Endothelial cell of umbilical vein (primary cell): ENCODE measurements around the gene FAM163A. TPM values are rescaled to one million over a fixed set of nuclear protein-coding genes. Genes with fewer than 3 reads are reported as not detected.

Experiments used
- BruUV-seq: library from RNA; stranded (reverse); fragments of 400-500 nt; replicated peaks from 2 replicates; lab custom pipeline; 2021; lab: Mats Ljungman, UMichigan
- CTCF ChIA-PET: fragments of 300-600, 350-600 bp; sonication (Branson Sonifier 250); formaldehyde crosslinking; loops from one replicate; lab custom pipeline; 2021; ENCODE audit warnings: antibody characterized with exemption, inconsistent platforms; lab: Charles Lee
- POLR2A ChIA-PET: fragments of 300-600, 350-600 bp; sonication (Branson Sonifier 250); formaldehyde crosslinking; loops from one replicate; lab custom pipeline; 2021; ENCODE audit warnings: antibody characterized with exemption, inconsistent platforms; lab: Charles Lee
- DNase-seq: peaks from one replicate; pipeline ENCODE4 v3.0.0-alpha.2; 2011; ENCODE audit warnings: low read depth, low spot score
- FAIRE-seq: peaks from 2 replicates; lab custom pipeline; 2011; peaks lifted over from hg19 to GRCh38; lab: Jason Lieb, UNC
- H2AFZ ChIP-seq: 2 replicates; pipeline ENCODE4 v1.6.0; 2012; ENCODE audit warnings: low read depth, low read length, control low read depth, inconsistent platforms
- H3K27ac ChIP-seq: 2 replicates; pipeline ENCODE4 v1.5.1; 2011; ENCODE audit warnings: low read depth, mild to moderate bottlenecking, control low read depth, low read length, moderate library complexity; ENCODE audit not compliant: insufficient read depth
- H3K27me3 ChIP-seq, 2 experiments: 2 replicates each; pipeline versions ENCODE4 v1.6.0 to v1.6.1; 2011; ENCODE audit warnings: low read length in 2 of 2, mixed read lengths in 1 of 2; ENCODE audit not compliant: control insufficient read depth in 2 of 2, insufficient read depth in 2 of 2
- H3K36me3 ChIP-seq, 2 experiments: 2 replicates in 1 of 2; 3 replicates in 1 of 2; pipeline ENCODE4 v1.5.1; 2011; ENCODE audit warnings: low read length in 2 of 2, mild to moderate bottlenecking in 1 of 2, moderate library complexity in 1 of 2; ENCODE audit not compliant: control insufficient read depth in 2 of 2, insufficient read depth in 2 of 2; ENCODE audit errors: extremely low read depth in 1 of 2
- H3K4me1 ChIP-seq: 3 replicates; pipeline ENCODE4 v1.5.1; 2011; ENCODE audit warnings: mild to moderate bottlenecking, low read length; ENCODE audit not compliant: control insufficient read depth, insufficient read depth; ENCODE audit errors: extremely low read depth
- H3K4me2 ChIP-seq: 2 replicates; pipeline ENCODE4 v1.6.1; 2011; ENCODE audit warnings: low read length, control low read depth, mixed read lengths; ENCODE audit not compliant: insufficient read depth
- H3K4me3 ChIP-seq, 3 experiments: fragments of 200-600 bp in 1 of 3; sonication (generic), shearing (Covaris generic) in 1 of 3; replicated peaks in 1 of 3; 2 replicates each; pipeline ENCODE4 v1.5.1; 2011 to 2016; ENCODE audit warnings: control low read depth in 3 of 3, low read length in 3 of 3, mild to moderate bottlenecking in 2 of 3, inconsistent platforms in 1 of 3, low read depth in 1 of 3, moderate library complexity in 1 of 3; ENCODE audit not compliant: insufficient read depth in 1 of 3
- H3K79me2 ChIP-seq: 2 replicates; pipeline ENCODE4 v1.6.0; 2012; ENCODE audit warnings: low read length, inconsistent platforms; ENCODE audit not compliant: control insufficient read depth, insufficient read depth
- H3K9ac ChIP-seq: replicated peaks from 2 replicates; pipeline ENCODE3; 2011; ENCODE audit warnings: low read length, control low read depth; ENCODE audit not compliant: insufficient read depth; ENCODE audit errors: extremely low read depth
- H3K9me1 ChIP-seq: replicated peaks from 3 replicates; pipeline ENCODE4 v1.6.0; 2011; ENCODE audit warnings: mild to moderate bottlenecking, low read length; ENCODE audit not compliant: control insufficient read depth, insufficient read depth; ENCODE audit errors: extremely low read depth
- H3K9me3 ChIP-seq: replicated peaks from 2 replicates; pipeline ENCODE4 v1.5.1; 2012; ENCODE audit warnings: low read length, inconsistent platforms; ENCODE audit not compliant: control insufficient read depth, insufficient read depth
- H4K20me1 ChIP-seq: replicated peaks from 2 replicates; pipeline ENCODE3; 2011; ENCODE audit warnings: mild to moderate bottlenecking, low read length; ENCODE audit not compliant: control insufficient read depth, insufficient read depth; ENCODE audit errors: extremely low read depth
- EZH2 ChIP-seq: IDR thresholded peaks from 2 replicates; pipeline ENCODE4 v1.6.1; 2012; ENCODE audit warnings: borderline replicate concordance, low read depth, mild to moderate bottlenecking, moderate library complexity, low read length, inconsistent platforms; ENCODE audit not compliant: severe bottlenecking
- FOS ChIP-seq: IDR thresholded peaks from 2 replicates; pipeline ENCODE4 v1.6.1; 2011; ENCODE audit warnings: mild to moderate bottlenecking, low read length, moderate library complexity, borderline replicate concordance; ENCODE audit not compliant: insufficient read depth
- GATA2 ChIP-seq: IDR thresholded peaks from 2 replicates; pipeline ENCODE4 v1.7.0; 2011; ENCODE audit warnings: low read depth, mild to moderate bottlenecking, moderate library complexity, mixed read lengths, low read length; ENCODE audit not compliant: insufficient read length, insufficient read depth
- JUN ChIP-seq: IDR thresholded peaks from 2 replicates; pipeline ENCODE4 v1.6.1; 2011; ENCODE audit warnings: borderline replicate concordance, low read depth; ENCODE audit not compliant: insufficient read length, insufficient read depth
- MYC ChIP-seq: IDR thresholded peaks from one replicate; pipeline ENCODE4 v1.6.1; 2011; ENCODE audit warnings: mild to moderate bottlenecking, low read depth, low read length
- POLR2A ChIP-seq: IDR thresholded peaks from 2 replicates; pipeline ENCODE4 v1.6.1; 2012; ENCODE audit warnings: low read depth, mild to moderate bottlenecking, control low read depth, low read length
- POLR2AphosphoS5 ChIP-seq: IDR thresholded peaks from 2 replicates; pipeline ENCODE4 v1.6.1; 2012; ENCODE audit warnings: low read depth, mild to moderate bottlenecking, control low read depth, low read length, moderate library complexity; ENCODE audit not compliant: insufficient read depth
- dilution Hi-C: fragments of 300-500 bp; cut with MboI; formaldehyde crosslinking; loops from one replicate; pipeline ENCODE4 v1.15.0; 2019; ENCODE audit warnings: low sequenced_read_pairs; ENCODE audit not compliant: extremely low pct_ligation_motif_present
- intact Hi-C: fragments of 100-400 bp; cut with micrococcal nuclease; formaldehyde crosslinking; loops from one replicate; pipeline ENCODE4 v1.10.0; 2022
- polyA plus RNA-seq, 4 experiments: library from polyadenylated mRNA; depleted of rRNA in 3 of 4; stranded (reverse) in 3 of 4; unstranded in 1 of 4; fragments of >200 nt; gene quantifications; 2 replicates each; pipeline versions ENCODE4 v1.2.1 to v1.2.3, GENCODE V29; 2011 to 2012; ENCODE audit warnings: missing spikeins in 1 of 4
- total RNA-seq: library from RNA; stranded (reverse); gene quantifications from 2 replicates; pipeline ENCODE4 v1.2.3, GENCODE V29; 2021
- TF ChIP-seq, protein P1 (sequence below), 2 donors: IDR thresholded peaks; 1 replicate in 1 of 2; 2 replicates in 1 of 2; pipeline ENCODE4 v1.5.1; 2011; ENCODE audit warnings: low read length in 2 of 2, mild to moderate bottlenecking in 2 of 2, moderate library complexity in 2 of 2, control low read depth in 1 of 2, inconsistent platforms in 1 of 2, low read depth in 1 of 2; ENCODE audit not compliant: insufficient read depth in 1 of 2; ENCODE audit errors: extremely low read depth in 1 of 2
- TF ChIP-seq, protein P2 (sequence below): IDR thresholded peaks from 2 replicates; pipeline ENCODE4 v1.6.1; 2011; ENCODE audit not compliant: insufficient read depth, insufficient read length

FAM163A gene
- total and polyA plus RNA-seq, 2 donors (not counting 3 experiments of a cell fraction or from before 2014, with no cell fraction given): not detected

DNA sequence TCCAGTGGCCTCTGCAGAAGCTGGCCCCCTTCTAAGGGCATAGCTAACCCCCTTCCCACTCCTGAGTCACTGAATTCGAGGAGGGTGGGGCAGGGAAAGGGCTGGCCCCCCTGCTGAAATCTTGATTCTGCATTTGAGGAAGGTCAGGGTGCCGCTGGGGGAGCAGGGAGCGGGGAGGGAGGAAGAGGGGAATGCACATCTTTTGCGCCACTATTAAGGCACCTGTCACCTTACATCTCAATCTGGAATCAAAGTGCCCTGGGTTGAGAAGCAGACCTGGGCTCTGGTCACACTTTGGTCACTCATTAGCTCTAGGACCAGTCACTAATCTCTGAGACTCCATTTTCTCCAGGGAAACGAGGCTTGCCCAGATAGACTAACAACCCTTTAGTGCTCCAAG is 72.5 kb downstream of the FAM163A start:
- no peak for FAIRE-seq
- intact Hi-C loops (loop anchor here (1.0 to 10.0 kb wide), 3 partner anchors 23 to 363 kb away; partner anchors contain the start of gene TDRD5), dilution Hi-C loops (no loop called here)
- Histone ChIP-seq H3K36me3 (no peaks in the 10 kb centered on the region), H3K4me1 (peaks cover 20% of the 10 kb centered on the region), H2AFZ (peak overlapping the region; percentile 98), H3K9ac (peak overlapping the region; percentile 71), H3K4me3 (peak overlapping the region in 1 of 3 experiments; percentile 67), H3K9me1 (no peaks in the 10 kb centered on the region), H3K27ac (peak overlapping the region; percentile 51), H3K79me2 (no peaks in the 10 kb centered on the region), H4K20me1 (no peaks in the 10 kb centered on the region), H3K9me3 (no peaks in the 10 kb centered on the region), H3K27me3 (peaks cover 2 to 11% of the 10 kb centered on the region in 2 experiments), H3K4me2 (peak overlapping the region; percentile 92)
- BruUV-seq: no TSS peak
- CTCF ChIA-PET: interaction anchor here (0.8 to 20.1 kb wide), 28 partner anchors 10 to 734 kb away, joined by 3 to 1591 read pairs (median 8); partner anchors contain the start of genes TOR1AIP2 and TOR3A
- TF ChIP-seq GATA2: no peak
- no peak for TF ChIP-seq FOS
- TF ChIP-seq POLR2AphosphoS5: no peak
- TF ChIP-seq, protein P1, sequence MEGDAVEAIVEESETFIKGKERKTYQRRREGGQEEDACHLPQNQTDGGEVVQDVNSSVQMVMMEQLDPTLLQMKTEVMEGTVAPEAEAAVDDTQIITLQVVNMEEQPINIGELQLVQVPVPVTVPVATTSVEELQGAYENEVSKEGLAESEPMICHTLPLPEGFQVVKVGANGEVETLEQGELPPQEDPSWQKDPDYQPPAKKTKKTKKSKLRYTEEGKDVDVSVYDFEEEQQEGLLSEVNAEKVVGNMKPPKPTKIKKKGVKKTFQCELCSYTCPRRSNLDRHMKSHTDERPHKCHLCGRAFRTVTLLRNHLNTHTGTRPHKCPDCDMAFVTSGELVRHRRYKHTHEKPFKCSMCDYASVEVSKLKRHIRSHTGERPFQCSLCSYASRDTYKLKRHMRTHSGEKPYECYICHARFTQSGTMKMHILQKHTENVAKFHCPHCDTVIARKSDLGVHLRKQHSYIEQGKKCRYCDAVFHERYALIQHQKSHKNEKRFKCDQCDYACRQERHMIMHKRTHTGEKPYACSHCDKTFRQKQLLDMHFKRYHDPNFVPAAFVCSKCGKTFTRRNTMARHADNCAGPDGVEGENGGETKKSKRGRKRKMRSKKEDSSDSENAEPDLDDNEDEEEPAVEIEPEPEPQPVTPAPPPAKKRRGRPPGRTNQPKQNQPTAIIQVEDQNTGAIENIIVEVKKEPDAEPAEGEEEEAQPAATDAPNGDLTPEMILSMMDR (IDR thresholded peaks at IDR 0.05; ENCODE audit: extremely low read depth in 1 of 2, insufficient read depth in 1 of 2, low read depth in 1 of 2, low read length in 2 of 2): no peak
- TF ChIP-seq POLR2A: no peak
- no peak for TF ChIP-seq JUN
- no peak for TF ChIP-seq MYC
- no peak for TF ChIP-seq EZH2
- TF ChIP-seq, protein P2, sequence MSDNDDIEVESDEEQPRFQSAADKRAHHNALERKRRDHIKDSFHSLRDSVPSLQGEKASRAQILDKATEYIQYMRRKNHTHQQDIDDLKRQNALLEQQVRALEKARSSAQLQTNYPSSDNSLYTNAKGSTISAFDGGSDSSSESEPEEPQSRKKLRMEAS: no peak
- POLR2A ChIA-PET: interaction anchor here (1.4 kb wide), 1 partner anchor 109 kb away, joined by 7 read pairs; no protein-coding TSS in a partner anchor
- DNase-seq: no peak
